ENCODE data around the gene TMC5. TPM values are rescaled to one million over a fixed set of nuclear protein-coding genes. Genes with fewer than 3 reads are reported as not detected.

Gene TMC5
- total RNA-seq, 4 donors from 2014 or later, result not detected

DNA sequence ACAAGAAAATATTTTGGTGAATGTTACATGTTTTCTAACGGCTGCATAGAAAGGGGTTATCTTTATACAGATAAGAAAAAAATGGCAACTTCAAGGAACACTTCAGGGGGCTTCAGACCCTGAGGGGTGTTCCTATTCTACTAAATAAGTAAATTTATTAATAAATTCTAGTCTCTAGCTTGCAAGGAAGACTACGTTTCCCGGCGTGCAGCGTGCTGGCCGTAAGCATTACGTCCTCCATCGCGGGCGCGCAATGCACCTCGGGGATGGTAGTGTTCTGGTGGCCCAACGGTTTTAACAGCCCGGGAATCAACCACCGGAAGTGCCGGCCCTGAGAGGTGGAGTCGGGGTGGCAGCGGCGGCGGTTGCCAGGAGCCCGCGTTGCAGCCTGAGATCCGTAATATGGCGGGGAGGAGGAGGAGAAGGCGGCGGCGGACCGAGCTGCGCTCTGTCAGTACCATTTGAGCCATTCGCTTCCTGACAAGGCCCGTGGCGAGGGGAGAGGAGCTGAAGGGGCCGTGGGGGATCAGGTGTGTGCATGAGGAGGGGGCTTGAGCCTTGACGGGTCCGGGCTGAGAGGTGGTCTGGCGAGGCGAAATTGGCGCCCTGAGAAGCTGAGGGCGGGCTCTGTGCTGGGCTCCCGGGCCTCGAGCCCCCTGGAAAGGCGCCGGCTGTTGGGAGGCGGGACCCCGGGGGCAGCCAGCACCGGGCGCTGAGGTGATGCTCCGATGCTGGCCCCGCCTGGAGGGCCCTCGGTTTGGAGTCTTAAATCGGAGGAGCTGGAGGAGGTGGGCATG, 106.1 kb downstream of the TMC5 start, which contains the start of gene CCP110:
TSS of gene CCP110 (plus strand) at position 384 of the 797 bp plus-strand sequence. CDS start 3,940 bp downstream, outside the sequence.
- TF ChIP-seq POLR2A (IDR thresholded peaks at IDR 0.05), result peak in 1 of 2 donors; percentile 76
- TF ChIP-seq, protein P1, sequence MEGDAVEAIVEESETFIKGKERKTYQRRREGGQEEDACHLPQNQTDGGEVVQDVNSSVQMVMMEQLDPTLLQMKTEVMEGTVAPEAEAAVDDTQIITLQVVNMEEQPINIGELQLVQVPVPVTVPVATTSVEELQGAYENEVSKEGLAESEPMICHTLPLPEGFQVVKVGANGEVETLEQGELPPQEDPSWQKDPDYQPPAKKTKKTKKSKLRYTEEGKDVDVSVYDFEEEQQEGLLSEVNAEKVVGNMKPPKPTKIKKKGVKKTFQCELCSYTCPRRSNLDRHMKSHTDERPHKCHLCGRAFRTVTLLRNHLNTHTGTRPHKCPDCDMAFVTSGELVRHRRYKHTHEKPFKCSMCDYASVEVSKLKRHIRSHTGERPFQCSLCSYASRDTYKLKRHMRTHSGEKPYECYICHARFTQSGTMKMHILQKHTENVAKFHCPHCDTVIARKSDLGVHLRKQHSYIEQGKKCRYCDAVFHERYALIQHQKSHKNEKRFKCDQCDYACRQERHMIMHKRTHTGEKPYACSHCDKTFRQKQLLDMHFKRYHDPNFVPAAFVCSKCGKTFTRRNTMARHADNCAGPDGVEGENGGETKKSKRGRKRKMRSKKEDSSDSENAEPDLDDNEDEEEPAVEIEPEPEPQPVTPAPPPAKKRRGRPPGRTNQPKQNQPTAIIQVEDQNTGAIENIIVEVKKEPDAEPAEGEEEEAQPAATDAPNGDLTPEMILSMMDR (IDR thresholded peaks at IDR 0.05), result peak in 1 of 5 experiments; percentile 13
- TF ChIP-seq EP300 (IDR thresholded peaks at IDR 0.05), result peak in 1 of 2 donors; percentile 83
- Histone ChIP-seq H3K27me3 (no peaks in the 10 kb centered on the region), H3K27ac (peak within 1 kb of the TSS; percentile 55 to 96 (median 78)), H3K36me3 (peaks cover 0 to 8% (median 0%) of the 10 kb centered on the region in 3 donors), H3K4me1 (peaks cover 0 to 56% (median 23%) of the 10 kb centered on the region in 4 donors), H3K4me3 (peak within 1 kb of the TSS; percentile 73 to 92 (median 83)), H3K9me3 (no peaks in the 10 kb centered on the region)
- 1% methylated on average over 48 to 51 of the region's 51 CpGs for WGBS, 2 donors
- DNase-seq (ENCODE audit: low spot score in 2 of 2), result peak; percentile 93 to 94

- H3K27me3 ChIP-seq, result no peaks in the 10 kb centered on the region
- H3K27ac ChIP-seq, result peak overlapping the region; percentile 55 to 91 (median 73)
- no peak for DNase-seq (ENCODE audit: low spot score in 2 of 2)
- H3K4me1 ChIP-seq, result peaks cover 0 to 51% (median 23%) of the 10 kb centered on the region in 4 donors
- H3K36me3 ChIP-seq, result peaks cover 0 to 12% (median 0%) of the 10 kb centered on the region in 3 donors
- 0 to 3% methylated on average over 10 to 11 of the region's 11 CpGs for WGBS, 2 donors
- peak overlapping the region; percentile 73 to 92 (median 83) for H3K4me3 ChIP-seq
- TF ChIP-seq EP300 (IDR thresholded peaks at IDR 0.05) (no peak), POLR2A (IDR thresholded peaks at IDR 0.05) (no peak)
- TF ChIP-seq, protein P1 (IDR thresholded peaks at IDR 0.05), result no peak
- H3K9me3 ChIP-seq, result no peaks in the 10 kb centered on the region
Observed at GRCh38 chr16:19524356-19524615, 106.6 kb downstream of the TMC5 start.

GRCh38 chr16:19524616-19525384, 107.1 kb downstream of the TMC5 start:
- Histone ChIP-seq H3K36me3 (peaks cover 0 to 17% (median 0%) of the 10 kb centered on the region in 3 donors), H3K4me1 (peaks cover 0 to 46% (median 22%) of the 10 kb centered on the region in 4 donors), H3K27ac (peak overlapping the region; percentile 55 to 91 (median 73)), H3K9me3 (no peaks in the 10 kb centered on the region), H3K4me3 (peak overlapping the region; percentile 73 to 92 (median 83)), H3K27me3 (no peaks in the 10 kb centered on the region)
- 14% methylated on average over 19 of the region's 19 CpGs for WGBS, 2 donors
- no peak for DNase-seq (ENCODE audit: low spot score in 2 of 2)
- TF ChIP-seq POLR2A (IDR thresholded peaks at IDR 0.05), result no peak
- TF ChIP-seq, protein P1 (IDR thresholded peaks at IDR 0.05), result no peak
- TF ChIP-seq EP300 (IDR thresholded peaks at IDR 0.05), result no peak

GRCh38 chr16:19525385-19525723, 107.7 kb downstream of the TMC5 start:
- Histone ChIP-seq H3K36me3 (peaks cover 0 to 23% (median 0%) of the 10 kb centered on the region in 3 donors), H3K27me3 (no peaks in the 10 kb centered on the region), H3K4me1 (peaks cover 0 to 40% (median 16%) of the 10 kb centered on the region in 4 donors), H3K27ac (peak overlapping the region in 2 of 4 donors; percentile 23 to 86), H3K9me3 (no peaks in the 10 kb centered on the region), H3K4me3 (peak overlapping the region in 3 of 4 donors; percentile 73 to 92 (median 79))
- 73 to 88% methylated on average over 2 of the region's 2 CpGs for WGBS, 2 donors
- TF ChIP-seq, protein P1 (IDR thresholded peaks at IDR 0.05), result no peak
- TF ChIP-seq EP300 (IDR thresholded peaks at IDR 0.05), result no peak
- no peak for DNase-seq (ENCODE audit: low spot score in 2 of 2)

All from tibial nerve (tissue), 4 donors.